GM12878 (cell line): ENCODE data around the gene C5orf46.

Experiments used
- ATF2 ChIP-seq: IDR thresholded peaks from 2 replicates; pipeline ENCODE4 v1.6.1; 2012; ENCODE audit warnings: low read length, inconsistent platforms
- BACH1 ChIP-seq: fragments of 450-650 bp; IDR thresholded peaks from 2 replicates; pipeline ENCODE4 v1.6.1; 2017; ENCODE audit warnings: mild to moderate bottlenecking, borderline replicate concordance
- CTCF ChIP-seq, 3 experiments: IDR thresholded peaks in 2 of 3; conservative IDR thresholded peaks in 1 of 3; 2 replicates each; pipeline ENCODE4 v1.5.1; 2011; ENCODE audit warnings: low read depth in 3 of 3, low read length in 3 of 3, mild to moderate bottlenecking in 3 of 3, control low read depth in 2 of 3, moderate library complexity in 2 of 3, inconsistent platforms in 1 of 3, mixed read lengths in 1 of 3; ENCODE audit not compliant: control insufficient read depth in 2 of 3, insufficient read depth in 1 of 3; ENCODE audit errors: extremely low read depth in 1 of 3
- EZH2 ChIP-seq: IDR thresholded peaks from 2 replicates; pipeline ENCODE4 v1.6.1; 2012; ENCODE audit warnings: low read depth, mild to moderate bottlenecking, control low read depth, inconsistent platforms, low read length, borderline replicate concordance; ENCODE audit not compliant: control insufficient read depth
- HCFC1 ChIP-seq: fragments of 150-350 bp; IDR thresholded peaks from 2 replicates; pipeline ENCODE4 v1.6.1; 2014; ENCODE audit warnings: low read length
- HDGF ChIP-seq: fragments of 450-650 bp; IDR thresholded peaks from 2 replicates; pipeline ENCODE4 v1.6.1; 2016; ENCODE audit warnings: antibody characterized with exemption
- MAX ChIP-seq: IDR thresholded peaks from 2 replicates; pipeline ENCODE4 v1.6.1; 2012; ENCODE audit warnings: low read depth, low read length, improper control_type of control experiment
- PAX8 ChIP-seq: fragments of 450-650 bp; IDR thresholded peaks from 2 replicates; pipeline ENCODE4 v1.6.1; 2017; ENCODE audit warnings: mild to moderate bottlenecking, moderate library complexity
- POLR2A ChIP-seq: IDR thresholded peaks from 2 replicates; pipeline ENCODE4 v1.6.1; 2011; ENCODE audit warnings: low read depth, mild to moderate bottlenecking, low read length
- POLR2AphosphoS5 ChIP-seq: IDR thresholded peaks from 2 replicates; pipeline ENCODE4 v1.6.1; 2011; ENCODE audit warnings: mild to moderate bottlenecking, low read length, inconsistent platforms
- SIN3A ChIP-seq: IDR thresholded peaks from 2 replicates; pipeline ENCODE4 v1.6.1; 2012; ENCODE audit warnings: low read depth, low read length, improper control_type of control experiment
- TCF12 ChIP-seq: IDR thresholded peaks from 2 replicates; pipeline ENCODE4 v1.6.1; 2011; ENCODE audit warnings: low read depth, mild to moderate bottlenecking, low read length
- USF1 ChIP-seq: IDR thresholded peaks from 2 replicates; pipeline ENCODE4 v1.6.1; 2011; ENCODE audit warnings: borderline replicate concordance, low read depth, mild to moderate bottlenecking, moderate library complexity, mixed read lengths, low read length; ENCODE audit not compliant: insufficient read depth; ENCODE audit errors: extremely low read length
- ZSCAN29 ChIP-seq: fragments of 450-650 bp; IDR thresholded peaks from 2 replicates; pipeline ENCODE4 v1.6.1; 2017; ENCODE audit warnings: mild to moderate bottlenecking, moderate library complexity

GRCh38 chr5:147902609-147903115 is 3.7 kb downstream of the C5orf46 start:
- TF ChIP-seq PAX8 (no peak), USF1 (no peak), ATF2 (no peak), HDGF (no peak), POLR2A (no peak), HCFC1 (no peak), BACH1 (no peak), TCF12 (no peak), EZH2 (no peak), POLR2AphosphoS5 (no peak), SIN3A (no peak), CTCF (IDR thresholded peaks at IDR 0.05 in 2 of 3, conservative IDR thresholded peaks at IDR 0.05 in 1 of 3; ENCODE audit: control insufficient read depth in 2 of 3, extremely low read depth in 1 of 3, insufficient read depth in 1 of 3, low read depth in 3 of 3, low read length in 3 of 3) (no peak), ZSCAN29 (no peak), MAX (no peak)
